Medulla oblongata (tissue), 1 donor: Measurements from ENCODE around the gene ZNF77.
"Not testable (repeated sequence)": the region's sequence is repeated elsewhere in the genome, so short reads cannot be mapped to it uniquely, and the experiment has no call there.

Source experiments
- DNase-seq: peaks from one replicate; pipeline ENCODE4 v3.0.0-alpha.2; 2015; ENCODE audit errors: extremely low spot score

The ZNF77 gene

GRCh38 chr19:2944775-2945574, at the start of gene ZNF77:
ZNF77 (minus strand) TSS chr19:2944971; CDS start chr19:2944840, 131 bp downstream.
- DNase-seq, result peak; percentile 99

- DNase-seq, result no peak
Measured at GRCh38 chr19:2993579-2993978, 48.8 kb upstream of the ZNF77 start.

- DNase-seq, result no peak
Measured at GRCh38 chr19:2992958-2993357, 48.2 kb upstream of the ZNF77 start.

- DNase-seq, result not testable (repeated sequence)
Measured at GRCh38 chr19:2992333-2992732, 47.6 kb upstream of the ZNF77 start.

GRCh38 chr19:2989236-2989946, 44.6 kb upstream of the ZNF77 start:
- no peak for DNase-seq

- DNase-seq, result no peak
Measured at GRCh38 chr19:2988568-2988967, 43.8 kb upstream of the ZNF77 start.

- DNase-seq, result no peak
Measured at GRCh38 chr19:2987797-2988196, 43.0 kb upstream of the ZNF77 start.

GRCh38 chr19:2986951-2987524, 42.3 kb upstream of the ZNF77 start:
- DNase-seq, result no peak

- no peak for DNase-seq
Measured at GRCh38 chr19:2984215-2984528, 39.4 kb upstream of the ZNF77 start.

- peak; percentile 23 for DNase-seq
Measured at GRCh38 chr19:2983351-2984214, 38.8 kb upstream of the ZNF77 start.

GRCh38 chr19:2982983-2983350, 38.2 kb upstream of the ZNF77 start:
- peak; percentile 51 for DNase-seq

GRCh38 chr19:2982561-2982960, 37.8 kb upstream of the ZNF77 start:
- DNase-seq, result no peak

GRCh38 chr19:2981898-2982297, 37.1 kb upstream of the ZNF77 start:
- no peak for DNase-seq

- no peak for DNase-seq
Measured at GRCh38 chr19:2978772-2979171, 34.0 kb upstream of the ZNF77 start.

GRCh38 chr19:2978166-2978767, 33.5 kb upstream of the ZNF77 start:
- no peak for DNase-seq

- DNase-seq, result no peak
Measured at GRCh38 chr19:2977746-2978138, 33.0 kb upstream of the ZNF77 start.

- DNase-seq, result peak; percentile 93
Measured at GRCh38 chr19:2977001-2977745, 32.4 kb upstream of the ZNF77 start, which contains the start of gene TLE6. TLE6 (plus strand) TSS chr19:2977564; CDS start chr19:2978234, 670 bp downstream.

- no peak for DNase-seq
Measured at GRCh38 chr19:2976609-2977000, 31.8 kb upstream of the ZNF77 start.

- no peak for DNase-seq
Measured at GRCh38 chr19:2974342-2975041, 29.7 kb upstream of the ZNF77 start.

- no peak for DNase-seq
Measured at GRCh38 chr19:2973229-2973628, 28.5 kb upstream of the ZNF77 start.
